ENCODE measurements around the gene SSH2.

Gene SSH2

GRCh38 chr17:29622337-29623282 is 307.4 kb downstream of the SSH2 start, which contains the start of gene CORO6:
CORO6 (minus strand) TSS chr17:29622912; CDS start chr17:29621421, 1,491 bp downstream.
- peaks cover 27% of the 10 kb centered on the region for H3K4me1 ChIP-seq (ENCODE audit: control insufficient read depth, insufficient read depth, low read length)
- H3K4me3 ChIP-seq (ENCODE audit: low read depth, low read length) = peak within 1 kb of the TSS; percentile 63
- peak within 1 kb of the TSS; percentile 36 for H3K27ac ChIP-seq (ENCODE audit: low read depth, low read length)

GRCh38 chr17:29621751-29622194 is 308.3 kb downstream of the SSH2 start:
- Histone ChIP-seq H3K9me3 (ENCODE audit: control insufficient read depth, insufficient read depth, low read length) (no peaks in the 10 kb centered on the region), H3K9ac (ENCODE audit: low read depth, low read length) (no peak overlapping the region)

More at GRCh38 chr17:29622337-29623282, 307.4 kb downstream of the SSH2 start, which contains the start of gene CORO6:
- H3K9me3 ChIP-seq (ENCODE audit: control insufficient read depth, insufficient read depth, low read length) = no peaks in the 10 kb centered on the region
- H3K36me3 ChIP-seq (ENCODE audit: control insufficient read depth, insufficient read depth, low read length) = no peaks in the 10 kb centered on the region
- peaks cover 37% of the 10 kb centered on the region for H3K27me3 ChIP-seq (ENCODE audit: control insufficient read depth, insufficient read depth, low read length)
- H3K9ac ChIP-seq (ENCODE audit: low read depth, low read length) = peak within 1 kb of the TSS; percentile 54

GRCh38 chr17:29620779-29621500 is 309.1 kb downstream of the SSH2 start:
- Histone ChIP-seq H3K4me1 (ENCODE audit: control insufficient read depth, insufficient read depth, low read length) (peaks cover 36% of the 10 kb centered on the region), H3K4me3 (ENCODE audit: low read depth, low read length) (no peak overlapping the region), H3K27me3 (ENCODE audit: control insufficient read depth, insufficient read depth, low read length) (peaks cover 54% of the 10 kb centered on the region), H3K9me3 (ENCODE audit: control insufficient read depth, insufficient read depth, low read length) (no peaks in the 10 kb centered on the region), H3K36me3 (ENCODE audit: control insufficient read depth, insufficient read depth, low read length) (no peaks in the 10 kb centered on the region), H3K9ac (ENCODE audit: low read depth, low read length) (no peak overlapping the region), H3K27ac (ENCODE audit: low read depth, low read length) (no peak overlapping the region)

More at GRCh38 chr17:29621751-29622194, 308.3 kb downstream of the SSH2 start:
- Histone ChIP-seq H3K27ac (ENCODE audit: low read depth, low read length) (no peak overlapping the region), H3K27me3 (ENCODE audit: control insufficient read depth, insufficient read depth, low read length) (peaks cover 45% of the 10 kb centered on the region), H3K4me3 (ENCODE audit: low read depth, low read length) (peak overlapping the region; percentile 63), H3K4me1 (ENCODE audit: control insufficient read depth, insufficient read depth, low read length) (peaks cover 29% of the 10 kb centered on the region), H3K36me3 (ENCODE audit: control insufficient read depth, insufficient read depth, low read length) (no peaks in the 10 kb centered on the region)

GRCh38 chr17:29620271-29620670 is 309.8 kb downstream of the SSH2 start:
- no peak overlapping the region for H3K27ac ChIP-seq (ENCODE audit: low read depth, low read length)
- H3K4me1 ChIP-seq (ENCODE audit: control insufficient read depth, insufficient read depth, low read length) = peaks cover 36% of the 10 kb centered on the region
- H3K9me3 ChIP-seq (ENCODE audit: control insufficient read depth, insufficient read depth, low read length) = no peaks in the 10 kb centered on the region
- H3K4me3 ChIP-seq (ENCODE audit: low read depth, low read length) = no peak overlapping the region
- peaks cover 59% of the 10 kb centered on the region for H3K27me3 ChIP-seq (ENCODE audit: control insufficient read depth, insufficient read depth, low read length)
- H3K9ac ChIP-seq (ENCODE audit: low read depth, low read length) = no peak overlapping the region
- H3K36me3 ChIP-seq (ENCODE audit: control insufficient read depth, insufficient read depth, low read length) = no peaks in the 10 kb centered on the region

- H3K27me3 ChIP-seq (ENCODE audit: control insufficient read depth, insufficient read depth, low read length) = peaks cover 69% of the 10 kb centered on the region
- H3K9ac ChIP-seq (ENCODE audit: low read depth, low read length) = no peak overlapping the region
These were observed 310.8 kb downstream of the SSH2 start for GRCh38 chr17:29619251-29619650.

DNA sequence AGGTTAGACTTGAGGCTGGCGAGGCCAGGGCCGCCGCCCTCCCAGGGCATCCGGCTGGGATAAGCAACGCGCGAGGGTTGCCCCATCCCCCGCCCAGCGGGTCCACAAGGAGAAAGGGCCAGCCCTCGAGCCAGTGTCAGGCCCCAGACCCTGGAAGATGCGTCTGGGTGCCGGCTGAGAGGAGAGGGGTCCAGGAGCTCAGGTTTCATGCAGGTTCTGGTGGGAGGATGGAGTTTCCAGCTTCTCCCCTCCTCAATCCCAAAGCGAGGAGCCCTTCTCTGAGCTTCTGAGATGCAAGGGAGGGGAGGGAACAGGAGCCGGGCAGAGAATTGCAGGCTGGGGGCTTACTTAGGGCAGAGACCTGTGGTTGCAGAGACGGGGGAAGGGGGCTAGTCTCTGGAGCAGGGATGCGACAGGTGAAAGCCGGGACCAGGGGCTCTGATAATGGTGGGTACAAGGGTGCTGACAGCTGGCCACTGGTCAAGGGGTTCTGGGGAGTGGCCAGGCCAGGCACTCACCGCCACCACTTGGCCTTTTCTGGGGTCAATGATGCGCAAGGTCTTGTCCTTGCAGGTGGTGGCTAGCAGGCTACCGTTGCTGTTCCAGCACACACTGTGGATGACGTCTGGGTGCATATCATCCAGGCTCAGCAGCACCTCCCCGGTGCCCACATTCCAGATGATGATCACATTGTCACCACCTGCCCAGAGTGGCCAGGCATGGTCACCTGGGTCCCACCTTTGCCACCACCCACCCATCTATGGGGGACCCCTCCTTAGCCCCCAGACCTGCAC is 311.6 kb downstream of the SSH2 start:
- Histone ChIP-seq H3K9ac (ENCODE audit: low read depth, low read length) (no peak overlapping the region), H3K27me3 (ENCODE audit: control insufficient read depth, insufficient read depth, low read length) (peaks cover 71% of the 10 kb centered on the region), H3K27ac (ENCODE audit: low read depth, low read length) (no peak overlapping the region), H3K4me1 (ENCODE audit: control insufficient read depth, insufficient read depth, low read length) (peaks cover 48% of the 10 kb centered on the region), H3K36me3 (ENCODE audit: control insufficient read depth, insufficient read depth, low read length) (no peaks in the 10 kb centered on the region), H3K9me3 (ENCODE audit: control insufficient read depth, insufficient read depth, low read length) (no peaks in the 10 kb centered on the region), H3K4me3 (ENCODE audit: low read depth, low read length) (peak overlapping the region; percentile 42; the same call in 1 of the 2 replicates)

More at GRCh38 chr17:29619251-29619650, 310.8 kb downstream of the SSH2 start:
- Histone ChIP-seq H3K36me3 (ENCODE audit: control insufficient read depth, insufficient read depth, low read length) (no peaks in the 10 kb centered on the region), H3K4me3 (ENCODE audit: low read depth, low read length) (no peak overlapping the region), H3K9me3 (ENCODE audit: control insufficient read depth, insufficient read depth, low read length) (no peaks in the 10 kb centered on the region), H3K4me1 (ENCODE audit: control insufficient read depth, insufficient read depth, low read length) (peaks cover 44% of the 10 kb centered on the region), H3K27ac (ENCODE audit: low read depth, low read length) (no peak overlapping the region)

GRCh38 chr17:29617481-29618271 is 312.4 kb downstream of the SSH2 start:
- Histone ChIP-seq H3K9me3 (ENCODE audit: control insufficient read depth, insufficient read depth, low read length) (no peaks in the 10 kb centered on the region), H3K4me1 (ENCODE audit: control insufficient read depth, insufficient read depth, low read length) (peaks cover 44% of the 10 kb centered on the region), H3K9ac (ENCODE audit: low read depth, low read length) (no peak overlapping the region), H3K27ac (ENCODE audit: low read depth, low read length) (peak overlapping the region; percentile 16), H3K27me3 (ENCODE audit: control insufficient read depth, insufficient read depth, low read length) (peaks cover 68% of the 10 kb centered on the region), H3K4me3 (ENCODE audit: low read depth, low read length) (peak overlapping the region; percentile 42; the same call in 1 of the 2 replicates), H3K36me3 (ENCODE audit: control insufficient read depth, insufficient read depth, low read length) (0 out of 2 replicates have a peak, but pooled peaks cover 2% of the 10 kb centered on the region)

DNA sequence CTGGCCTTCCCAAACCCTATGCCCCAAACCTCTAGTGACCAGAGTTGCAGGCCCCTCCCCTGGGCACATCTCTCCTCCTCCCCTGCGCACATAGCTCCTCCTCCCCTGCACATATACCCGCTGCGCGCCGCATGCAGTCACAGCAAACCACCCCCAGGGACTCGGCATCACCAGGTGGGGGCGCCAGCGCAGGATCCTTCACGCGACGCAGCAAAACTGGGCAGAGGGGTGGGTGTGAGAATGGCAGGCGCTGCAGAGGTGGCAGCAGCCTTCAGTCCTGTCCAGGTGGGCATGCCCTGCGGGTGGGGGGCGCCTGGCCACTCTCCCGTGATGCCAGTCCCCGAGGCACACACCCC is 312.9 kb downstream of the SSH2 start:
- peak overlapping the region; percentile 42; the same call in 1 of the 2 replicates for H3K4me3 ChIP-seq (ENCODE audit: low read depth, low read length)
- H3K27ac ChIP-seq (ENCODE audit: low read depth, low read length) = no peak overlapping the region
- peaks cover 63% of the 10 kb centered on the region for H3K27me3 ChIP-seq (ENCODE audit: control insufficient read depth, insufficient read depth, low read length)
- no peaks in the 10 kb centered on the region for H3K9me3 ChIP-seq (ENCODE audit: control insufficient read depth, insufficient read depth, low read length)
- H3K36me3 ChIP-seq (ENCODE audit: control insufficient read depth, insufficient read depth, low read length) = 0 out of 2 replicates have a peak, but pooled peaks cover 4% of the 10 kb centered on the region
- peaks cover 44% of the 10 kb centered on the region for H3K4me1 ChIP-seq (ENCODE audit: control insufficient read depth, insufficient read depth, low read length)
- H3K9ac ChIP-seq (ENCODE audit: low read depth, low read length) = no peak overlapping the region

GRCh38 chr17:29616300-29617048 is 313.6 kb downstream of the SSH2 start:
- Histone ChIP-seq H3K9ac (ENCODE audit: low read depth, low read length) (no peak overlapping the region), H3K27me3 (ENCODE audit: control insufficient read depth, insufficient read depth, low read length) (peaks cover 57% of the 10 kb centered on the region), H3K4me1 (ENCODE audit: control insufficient read depth, insufficient read depth, low read length) (peaks cover 44% of the 10 kb centered on the region), H3K9me3 (ENCODE audit: control insufficient read depth, insufficient read depth, low read length) (no peaks in the 10 kb centered on the region), H3K36me3 (ENCODE audit: control insufficient read depth, insufficient read depth, low read length) (0 out of 2 replicates have a peak, but pooled peaks cover 4% of the 10 kb centered on the region), H3K27ac (ENCODE audit: low read depth, low read length) (no peak overlapping the region), H3K4me3 (ENCODE audit: low read depth, low read length) (peak overlapping the region; percentile 62; the same call in 1 of the 2 replicates)
